ENCODE results near the gene FGF4.

- TF ChIP-seq CTCF (conservative IDR thresholded peaks at IDR 0.05; ENCODE audit: low read length) (no peak), EZH2phosphoT487 (IDR thresholded peaks at IDR 0.05; ENCODE audit: borderline replicate concordance) (no peak)
Observed at GRCh38 chr11:69821511-69822040, 46.4 kb upstream of the FGF4 start.

Measured in Loucy (cell line).